ENCODE measurements around the gene SLC17A6. TPM values are rescaled to one million over a fixed set of nuclear protein-coding genes. Genes with fewer than 3 reads are reported as not detected.
A peak's percentile ranks its signal among the peaks of the same experiment; 100 is the strongest.

The SLC17A6 gene
- total RNA-seq, result not detected

DNA sequence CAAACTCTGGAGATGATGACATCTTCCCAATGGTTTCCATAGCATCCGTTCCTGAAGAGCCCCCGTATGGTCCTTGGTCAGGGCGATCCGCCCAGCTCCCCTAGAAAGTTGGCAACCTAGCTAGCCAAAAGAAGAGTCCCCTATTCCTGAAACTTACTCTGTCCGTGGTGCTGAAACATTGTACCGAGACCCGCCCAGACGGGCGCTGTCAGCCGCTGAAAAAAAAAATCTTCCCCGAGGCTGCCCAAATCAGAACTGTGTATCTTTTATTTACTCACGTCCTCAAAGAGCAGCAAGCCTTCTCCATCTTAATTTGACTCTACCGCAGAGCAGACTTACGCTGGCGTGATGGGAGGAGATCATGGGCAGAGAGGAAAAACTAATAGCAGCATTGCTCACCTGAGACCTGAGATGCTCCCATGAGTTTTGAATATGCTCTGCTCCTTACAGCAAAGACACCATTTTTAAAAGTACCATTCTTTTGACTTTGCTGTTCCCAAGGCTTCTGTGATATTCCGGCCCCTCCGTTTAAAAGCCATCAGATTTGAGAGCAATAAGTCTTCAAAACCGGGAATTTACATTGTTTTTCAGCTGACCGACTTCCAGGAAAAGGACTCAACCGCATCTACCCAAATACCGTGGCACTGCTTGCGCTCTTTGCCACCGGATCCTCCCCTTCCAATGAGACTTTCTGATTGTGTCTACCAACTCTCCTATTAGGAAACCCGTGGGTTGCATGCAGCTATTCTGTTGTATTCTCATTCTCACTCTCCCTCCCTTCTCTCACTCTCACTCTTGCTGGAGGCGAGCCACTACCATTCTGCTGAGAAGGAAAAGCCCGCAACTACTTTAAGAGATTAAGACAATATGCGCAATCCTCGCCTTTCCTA is at the start of gene SLC17A6:
TSS of gene SLC17A6 (plus strand) at position 786 of the 890 bp plus-strand sequence. CDS start 153 bp downstream, outside the sequence.
- peak; percentile 72 for ATAC-seq

DNA sequence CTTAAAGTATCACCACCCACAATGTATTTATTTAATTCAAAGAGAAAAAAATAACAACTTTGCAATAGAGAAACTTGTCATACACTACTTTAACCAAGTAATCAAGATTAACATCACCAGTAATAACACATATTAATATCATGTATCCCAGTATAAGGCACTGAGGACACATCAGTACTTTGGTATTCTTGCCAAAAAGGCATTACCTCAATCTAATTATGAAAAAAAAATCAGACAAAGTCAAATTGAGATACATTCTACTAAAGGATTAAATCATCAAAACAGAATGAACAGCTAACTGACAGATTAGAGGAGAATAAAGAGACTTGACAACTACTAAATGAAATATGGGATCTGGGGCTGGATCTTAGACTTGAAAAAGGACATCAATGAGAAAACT is 35.8 kb upstream of the SLC17A6 start:
- ATAC-seq (no peak), DNase-seq (ENCODE audit: low spot score) (no peak)

More for the DNA sequence above, at the start of gene SLC17A6:
- no peak for DNase-seq (ENCODE audit: low spot score)

DNA sequence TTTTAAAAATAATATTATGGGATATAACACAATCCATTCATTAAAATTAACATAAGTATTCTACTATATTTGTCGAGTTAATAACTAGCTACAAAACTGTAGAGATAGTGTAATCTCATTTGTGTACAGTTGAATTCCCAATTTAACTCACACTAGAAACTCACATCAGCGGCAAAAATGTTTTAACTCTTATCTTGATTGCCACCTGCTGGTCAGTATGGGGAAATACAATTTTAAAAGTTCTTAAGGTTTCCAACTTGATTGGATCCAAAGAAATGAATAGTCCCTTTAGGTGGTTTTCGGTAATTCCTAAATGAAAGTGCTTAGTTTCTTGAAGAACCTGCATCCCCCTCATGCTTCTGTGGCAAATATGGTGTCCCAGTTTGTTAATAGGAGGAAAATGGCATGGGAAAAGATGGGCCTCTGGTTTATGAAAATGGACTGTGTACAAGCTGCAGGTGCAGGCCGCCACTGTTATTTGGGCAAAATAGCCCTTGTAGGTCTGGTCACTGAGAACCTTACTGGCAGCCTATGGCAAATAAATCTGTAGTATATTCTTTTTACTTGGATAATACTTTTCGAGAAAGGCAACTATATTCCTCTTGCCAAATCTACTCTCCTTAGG is 33.7 kb upstream of the SLC17A6 start:
- DNase-seq (ENCODE audit: low spot score) (no peak), ATAC-seq (peak; percentile 73)

DNA sequence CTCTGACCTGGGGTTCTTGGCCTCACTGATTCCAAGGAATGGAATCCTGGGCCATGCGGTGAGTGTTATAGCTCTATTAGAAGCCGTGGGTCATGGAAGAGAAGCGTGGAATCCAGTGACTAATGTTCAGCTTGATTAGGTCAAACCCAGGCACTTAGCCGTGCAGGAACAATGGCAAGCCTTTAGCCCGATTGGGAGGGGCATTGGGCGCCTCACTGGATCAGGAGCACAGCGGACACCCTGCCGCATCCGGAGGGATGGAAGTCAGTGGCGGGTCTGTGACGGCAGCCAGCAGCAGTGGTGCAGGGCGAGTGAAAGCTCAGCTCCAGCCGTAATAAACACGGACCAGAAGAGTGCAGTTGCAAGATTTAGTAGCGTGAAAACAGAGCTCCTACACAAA is 20.5 kb upstream of the SLC17A6 start:
- no peak for ATAC-seq
- no peak for DNase-seq (ENCODE audit: low spot score)

DNA sequence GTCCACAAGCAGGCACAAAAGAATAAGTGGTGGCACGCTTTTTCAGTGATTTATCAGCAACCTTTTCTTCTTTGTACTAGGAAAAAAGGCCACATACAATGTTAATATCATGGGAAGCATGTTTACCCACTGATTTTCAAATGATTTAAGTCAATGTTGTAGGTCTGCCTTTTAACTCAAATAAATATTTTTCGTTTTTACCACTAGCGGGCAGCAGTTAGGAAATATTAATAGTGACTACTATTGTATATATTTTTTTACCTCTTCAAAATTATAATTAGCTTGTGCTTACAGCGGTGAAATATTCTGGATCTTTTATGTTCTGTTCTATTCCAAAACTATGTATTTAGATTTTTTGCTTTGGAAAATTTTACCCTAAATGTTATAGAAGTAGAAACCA is 6.4 kb upstream of the SLC17A6 start:
- no peak for ATAC-seq
- no peak for DNase-seq (ENCODE audit: low spot score)

DNA sequence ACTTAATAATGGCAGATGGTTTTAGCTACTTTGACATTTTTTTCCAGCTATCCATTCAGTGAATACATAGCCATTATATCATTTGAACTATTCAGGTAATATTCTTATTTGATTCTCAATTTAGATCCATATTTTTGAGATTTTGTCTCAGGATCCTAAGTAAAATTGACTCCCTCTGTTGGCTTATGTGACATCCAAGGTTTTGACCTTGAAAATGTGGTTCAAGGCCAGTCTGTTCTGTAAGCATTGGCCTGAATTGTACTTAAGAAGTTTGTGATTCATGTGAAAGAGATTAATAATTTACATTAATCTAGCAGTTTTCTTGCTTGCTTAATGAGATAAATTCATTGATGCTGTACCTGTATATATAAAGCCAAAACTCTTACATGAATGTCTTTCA is 1.6 kb upstream of the SLC17A6 start:
- ATAC-seq (no peak), DNase-seq (ENCODE audit: low spot score) (no peak)

DNA sequence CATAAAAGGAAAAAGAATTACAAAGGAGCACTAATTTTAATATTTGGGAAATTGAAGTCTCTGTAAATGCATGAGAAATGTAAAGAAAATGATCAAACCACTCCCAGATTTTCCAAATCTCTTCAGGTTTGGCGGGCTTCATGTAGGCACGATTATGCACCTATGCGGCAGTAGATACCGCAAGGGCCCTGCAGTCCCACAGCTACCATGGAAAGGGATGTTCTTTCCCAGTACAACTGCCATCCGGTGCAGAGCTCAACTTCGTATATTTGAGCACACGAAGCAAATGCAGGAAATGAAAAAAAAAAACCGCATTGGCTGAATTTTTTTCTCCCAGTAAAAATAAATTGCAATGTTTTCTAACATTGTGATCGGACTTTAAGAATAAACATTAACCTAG is 1.4 kb downstream of the SLC17A6 start:
- ATAC-seq (no peak), DNase-seq (ENCODE audit: low spot score) (no peak)

DNA sequence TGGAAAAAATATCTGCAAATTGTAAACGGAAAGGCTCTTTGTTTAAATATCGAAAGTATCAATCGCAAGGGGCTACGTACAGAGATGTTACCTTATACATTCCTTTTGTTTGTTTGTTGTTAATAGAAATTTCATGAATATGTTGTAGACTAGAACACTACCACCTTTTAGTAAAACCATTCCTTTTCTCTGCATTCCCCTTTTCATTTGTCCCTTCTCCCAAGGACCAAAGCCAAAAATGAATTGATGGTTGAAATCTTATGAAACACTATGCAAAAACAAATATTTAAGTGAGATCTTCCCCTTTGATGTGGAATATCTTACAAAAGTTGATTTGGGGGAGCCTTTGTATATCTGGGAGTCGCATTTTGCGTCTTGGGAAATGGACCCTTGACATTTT is 2.1 kb downstream of the SLC17A6 start:
- ATAC-seq (no peak), DNase-seq (ENCODE audit: low spot score) (no peak)

DNA sequence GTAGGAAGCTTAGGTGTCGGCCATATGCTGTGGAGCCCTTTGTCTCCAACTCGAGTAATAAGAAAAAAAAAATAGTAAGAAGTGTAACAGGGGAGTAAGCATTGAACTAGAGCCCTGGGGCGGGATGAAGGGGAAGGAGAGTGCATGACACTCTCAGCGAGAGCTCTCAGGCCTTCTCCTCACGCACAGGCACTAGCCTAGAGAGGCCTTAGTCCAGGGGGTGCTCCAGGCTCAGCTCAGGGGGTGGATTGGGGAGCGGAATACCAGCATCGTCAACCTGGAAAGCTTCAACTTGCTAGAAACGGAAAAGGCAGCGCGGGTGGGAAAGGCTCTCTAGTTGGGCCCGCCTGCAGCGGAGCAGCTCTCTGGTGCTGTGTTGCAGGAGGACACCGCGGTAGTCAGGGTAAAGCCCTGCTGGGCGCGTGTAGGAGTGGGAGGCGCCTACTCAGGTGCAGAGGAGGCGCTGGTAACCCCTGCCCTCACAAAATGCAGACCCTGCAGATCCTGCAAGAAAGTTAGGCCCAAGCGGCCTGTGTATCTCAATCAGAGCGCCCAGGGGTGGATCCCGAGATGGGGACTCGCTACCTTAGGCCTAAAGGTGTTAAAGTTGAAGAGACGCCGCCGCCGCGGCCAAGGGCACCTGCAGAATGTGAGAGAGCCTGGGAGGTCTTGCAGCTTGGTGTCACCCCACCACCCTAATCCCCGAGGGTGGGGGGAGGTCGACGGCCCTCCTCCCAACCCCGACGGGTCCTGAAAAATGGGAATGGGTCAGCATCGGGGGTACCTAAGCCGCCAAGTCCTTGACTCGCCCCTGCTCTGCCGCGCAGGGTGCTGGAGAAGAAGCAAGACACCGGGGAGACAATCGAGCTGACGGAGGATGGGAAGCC is 2.8 kb downstream of the SLC17A6 start:
- no peak for DNase-seq (ENCODE audit: low spot score)
- no peak for ATAC-seq

DNA sequence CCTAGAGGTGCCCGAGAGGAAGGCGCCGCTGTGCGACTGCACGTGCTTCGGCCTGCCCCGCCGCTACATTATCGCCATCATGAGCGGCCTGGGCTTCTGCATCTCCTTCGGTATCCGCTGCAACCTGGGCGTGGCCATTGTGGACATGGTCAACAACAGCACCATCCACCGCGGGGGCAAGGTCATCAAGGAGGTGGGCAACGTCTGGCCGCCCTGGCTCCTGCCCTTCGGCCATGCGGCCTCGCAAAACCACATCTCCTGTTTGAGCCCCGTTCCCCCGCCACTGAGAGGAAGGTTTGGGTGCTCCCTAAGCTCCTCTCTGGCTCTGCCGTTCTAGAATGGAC is 3.4 kb downstream of the SLC17A6 start:
- ATAC-seq, result no peak
- DNase-seq (ENCODE audit: low spot score), result no peak

DNA sequence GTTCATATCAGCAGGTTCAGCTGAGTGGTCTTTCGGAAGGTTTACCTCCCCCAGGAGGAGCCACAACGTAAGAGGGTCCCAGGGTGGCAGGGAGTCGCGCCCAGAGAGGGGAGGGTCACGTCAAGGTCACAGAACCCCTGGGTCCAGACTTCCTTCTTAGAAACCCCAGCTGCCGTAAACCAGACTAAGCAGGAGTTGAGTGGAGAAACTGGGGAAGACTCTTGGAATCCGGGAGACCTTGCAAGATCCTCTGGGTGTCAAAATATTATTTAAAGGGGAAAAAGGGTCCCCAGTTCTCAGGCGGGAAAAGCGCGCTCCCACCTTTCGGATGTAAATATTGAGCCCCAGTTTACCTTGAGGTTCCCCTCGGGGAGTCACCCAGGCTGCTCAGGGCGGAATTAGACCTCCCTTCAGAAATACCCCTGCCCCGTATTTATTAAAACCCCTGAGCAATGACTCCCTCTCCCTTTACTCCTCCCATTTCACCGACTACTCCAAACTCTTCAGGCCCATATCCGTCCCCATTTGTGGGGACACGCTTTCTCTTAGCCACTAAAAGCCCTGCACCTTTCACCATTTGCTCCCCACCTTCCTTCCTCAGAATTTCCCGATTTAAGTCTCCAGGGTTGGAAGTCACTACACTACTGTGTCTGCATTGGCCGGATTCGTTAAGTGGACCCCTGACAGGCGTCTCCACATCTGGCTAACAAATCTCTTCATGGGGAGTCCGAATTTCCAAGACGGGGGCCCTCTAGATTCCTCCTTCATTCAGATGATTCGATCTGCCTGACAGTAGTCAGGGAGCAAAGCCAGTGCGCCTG is 4.2 kb downstream of the SLC17A6 start:
- DNase-seq (ENCODE audit: low spot score), result no peak
- ATAC-seq, result no peak

DNA sequence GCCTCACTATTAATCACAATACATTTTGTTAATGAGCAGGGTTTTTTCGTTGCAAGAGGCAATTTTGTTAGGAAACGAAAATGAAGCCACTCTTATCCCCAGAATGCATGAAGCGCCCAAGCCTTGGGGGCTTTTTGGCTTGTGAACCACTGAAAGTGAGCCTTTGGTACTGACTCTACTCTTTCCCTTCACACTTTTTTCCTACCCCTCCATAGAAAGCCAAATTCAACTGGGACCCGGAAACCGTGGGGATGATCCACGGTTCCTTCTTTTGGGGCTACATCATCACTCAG is 4.8 kb downstream of the SLC17A6 start:
- ATAC-seq (no peak), DNase-seq (ENCODE audit: low spot score) (no peak)

DNA sequence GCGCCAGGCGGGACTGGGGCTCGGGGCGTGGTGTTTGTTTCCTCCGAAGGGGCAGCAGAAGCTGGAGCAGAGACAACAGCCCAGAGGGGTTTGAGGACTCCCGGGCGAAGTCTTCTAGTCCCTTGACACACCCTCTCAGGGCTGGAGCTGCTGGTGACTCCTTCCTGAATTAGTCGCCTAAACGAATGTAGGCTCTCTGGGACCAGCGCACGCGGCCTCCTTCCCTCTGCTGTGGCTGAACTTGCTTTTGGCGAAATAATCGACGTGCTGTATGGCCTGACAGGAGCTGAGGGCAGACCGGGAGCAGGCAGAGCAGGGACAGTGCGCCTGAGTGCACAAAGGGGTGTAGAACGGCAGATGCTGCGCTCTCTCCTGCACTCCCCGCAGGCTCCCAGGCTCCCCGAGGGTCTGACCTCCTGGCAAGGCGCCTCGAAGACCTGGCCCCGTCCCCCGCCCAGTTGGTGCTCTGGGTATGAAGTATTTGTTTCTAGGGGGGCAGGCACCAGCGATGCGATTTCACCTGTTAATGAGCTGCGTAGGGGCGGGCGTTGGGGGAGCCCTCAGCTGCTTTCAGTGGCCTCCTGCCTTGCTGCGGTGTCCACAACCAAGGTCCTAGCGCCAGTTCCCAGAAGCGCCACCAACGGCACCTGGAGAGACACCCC is 5.3 kb downstream of the SLC17A6 start:
- ATAC-seq (no peak), DNase-seq (ENCODE audit: low spot score) (no peak)

DNA sequence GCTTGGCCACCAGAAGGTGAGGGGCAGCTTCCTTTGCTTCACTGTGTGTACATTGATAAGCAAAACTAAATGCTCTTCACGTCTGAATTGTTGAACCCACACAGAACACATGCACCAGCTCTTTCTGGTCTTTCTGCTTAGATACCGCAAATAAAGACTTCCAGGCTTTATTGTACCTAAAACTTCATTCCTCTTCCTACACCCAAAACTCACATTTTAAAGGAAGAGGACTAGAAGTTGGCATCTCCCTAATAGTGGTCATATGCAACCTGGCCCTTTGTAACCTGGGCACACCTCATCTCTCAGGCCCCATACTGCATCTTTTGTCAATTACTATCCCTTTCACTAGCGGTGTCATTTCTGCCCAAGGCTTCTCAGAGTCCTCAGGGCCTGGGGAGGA is 5.9 kb downstream of the SLC17A6 start:
- ATAC-seq (no peak), DNase-seq (ENCODE audit: low spot score) (no peak)

DNA sequence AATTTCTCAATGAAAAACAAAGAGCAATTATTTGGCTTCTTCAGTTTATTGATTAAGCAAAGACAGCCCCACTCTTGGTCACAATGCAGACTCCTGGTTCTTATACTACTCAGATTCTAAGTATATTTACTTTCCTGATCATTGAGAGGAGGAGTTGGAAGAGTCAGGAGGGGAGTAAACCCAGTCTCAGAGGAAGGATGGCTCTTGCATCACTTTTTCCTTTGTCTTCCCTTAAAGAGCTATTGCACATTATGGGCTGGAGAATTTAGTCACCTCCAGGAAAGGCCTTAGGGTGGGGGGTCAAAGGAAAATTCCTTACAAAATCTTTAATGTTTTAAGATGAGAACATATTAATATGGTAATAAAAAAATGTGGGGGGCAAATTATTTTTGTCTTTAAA is 8.1 kb downstream of the SLC17A6 start:
- DNase-seq (ENCODE audit: low spot score) (no peak), ATAC-seq (no peak)

DNA sequence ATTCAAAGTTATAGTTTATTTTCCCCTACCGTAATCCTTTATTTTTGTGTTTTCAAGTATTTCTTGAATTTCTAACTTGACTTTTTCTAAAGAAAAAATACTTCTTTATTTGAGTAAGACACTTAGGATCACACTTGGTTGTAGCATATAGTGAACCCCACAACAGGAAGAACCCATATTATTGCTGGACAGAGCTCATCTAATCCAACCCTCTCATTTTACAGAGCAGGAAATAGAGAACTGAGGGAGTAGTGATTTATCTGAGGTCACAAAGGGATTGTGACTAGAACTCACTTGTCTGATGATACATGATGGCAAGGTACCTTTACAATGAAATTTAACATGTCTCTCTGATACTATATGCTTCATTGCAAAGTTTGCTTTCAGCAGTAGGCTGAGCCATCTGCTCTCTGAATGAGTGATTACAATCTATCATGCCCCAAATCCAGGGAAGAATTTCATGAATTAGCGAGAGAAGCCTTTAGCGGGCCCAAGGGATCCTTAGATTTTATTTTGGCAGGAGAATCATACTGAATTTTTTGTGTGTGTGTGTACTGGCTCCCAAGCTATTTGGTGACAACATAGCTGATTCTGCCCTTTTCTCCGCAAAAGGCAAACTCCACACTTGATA is 9.8 kb downstream of the SLC17A6 start:
- no peak for ATAC-seq
- DNase-seq (ENCODE audit: low spot score), result no peak

DNA sequence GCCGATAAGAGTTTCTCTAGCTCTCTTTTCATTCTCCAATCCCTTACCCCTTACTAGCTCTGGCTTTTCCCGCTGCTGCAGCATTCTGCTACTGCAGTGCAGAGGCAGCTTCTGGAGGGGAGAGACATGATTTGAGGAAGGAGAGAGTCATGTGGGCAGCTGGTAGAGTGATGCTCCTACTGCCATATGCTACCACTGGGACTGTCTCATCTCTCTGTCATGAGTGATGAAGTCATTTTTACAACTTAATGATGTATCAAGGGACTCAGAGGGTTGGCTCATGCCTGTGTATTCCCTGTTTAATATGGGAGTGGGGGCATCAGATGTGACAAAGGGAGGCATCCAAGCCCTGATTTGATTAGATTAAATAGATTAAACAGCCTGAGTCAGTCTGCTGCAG is 11.3 kb downstream of the SLC17A6 start:
- DNase-seq (ENCODE audit: low spot score) (no peak), ATAC-seq (no peak)

DNA sequence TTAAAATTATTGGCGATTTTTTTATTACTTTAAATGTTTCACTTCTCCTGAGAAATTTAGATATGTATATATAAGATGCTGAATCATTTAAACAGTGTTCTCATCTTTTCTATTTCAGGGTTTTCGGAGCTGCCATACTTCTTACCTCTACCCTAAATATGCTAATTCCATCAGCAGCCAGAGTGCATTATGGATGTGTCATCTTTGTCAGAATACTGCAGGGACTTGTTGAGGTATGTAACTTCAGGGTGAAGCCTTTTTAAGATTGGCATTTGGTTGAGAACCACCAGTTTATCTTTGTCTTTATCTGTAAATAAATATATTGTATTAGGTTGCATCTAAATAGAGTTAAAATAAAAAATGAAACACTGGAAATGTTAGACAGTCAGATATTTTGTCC is 21.1 kb downstream of the SLC17A6 start:
- DNase-seq (ENCODE audit: low spot score), result no peak
- no peak for ATAC-seq

DNA sequence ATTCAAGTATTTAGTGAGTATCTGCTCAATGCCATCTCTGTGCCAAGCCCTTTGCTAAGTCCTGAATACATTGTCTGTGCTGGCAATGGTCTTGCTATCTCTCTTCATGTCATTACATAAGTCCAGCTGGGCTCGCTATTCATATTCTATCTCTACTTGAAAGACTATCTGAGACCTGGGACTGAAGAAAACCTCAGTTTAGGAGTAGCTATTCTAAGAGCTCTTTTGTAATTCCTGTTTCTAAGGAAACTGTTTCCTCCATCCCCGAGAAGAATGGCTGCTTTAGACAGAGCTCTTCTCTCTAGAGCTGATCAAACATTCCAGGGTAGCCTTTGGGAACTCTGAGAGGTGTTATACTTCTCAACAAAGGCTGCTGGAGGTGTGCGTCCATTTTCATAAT is 33.0 kb downstream of the SLC17A6 start:
- no peak for ATAC-seq

DNA sequence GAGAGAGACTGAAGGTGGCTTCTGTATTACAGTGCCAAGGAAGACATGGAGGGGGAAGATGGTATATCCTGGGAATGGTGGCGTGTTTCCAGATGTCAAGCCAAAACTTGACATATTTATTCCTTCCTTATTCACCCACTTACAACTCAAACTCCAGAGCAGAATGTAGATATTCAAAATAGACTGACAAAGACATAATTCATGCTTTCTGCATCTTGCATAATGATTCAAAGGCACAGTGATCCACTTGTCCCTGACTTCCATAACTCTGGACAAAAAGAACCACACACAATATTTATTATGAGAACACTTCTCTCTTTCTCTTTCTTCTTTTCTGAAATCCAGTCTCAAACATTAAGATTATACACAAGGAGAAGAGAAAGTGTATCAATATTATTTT is 48.9 kb downstream of the SLC17A6 start:
- no peak for ATAC-seq
- no peak for DNase-seq (ENCODE audit: low spot score)

More for the DNA sequence above, 33.0 kb downstream of the SLC17A6 start:
- DNase-seq (ENCODE audit: low spot score), result no peak

Data from left lobe of liver (tissue), 2 donors.